HCT116 (cell line): ENCODE results near the gene OR10H4. TPM values are rescaled to one million over a fixed set of nuclear protein-coding genes. Genes with fewer than 3 reads are reported as not detected.

Source experiments
- ATAC-seq: fragments of 200-7000 bp; cut with Tn5 transposase; 2 replicates; pipeline ENCODE4 v1.9.1; 2020; ENCODE audit warnings: mild to moderate bottlenecking, moderate library complexity
- BruUV-seq: library from RNA; stranded (reverse); fragments of 400-500 nt; replicated peaks from 2 replicates; lab custom pipeline; 2021; lab: Mats Ljungman, UMichigan
- CTCF ChIA-PET: fragments of 300-600 bp; sonication (Branson Sonifier 250); formaldehyde crosslinking; loops from one replicate; lab custom pipeline; 2021; ENCODE audit warnings: antibody characterized with exemption; lab: Charles Lee
- POLR2A ChIA-PET: fragments of 300-600, 350-600 bp; sonication (Branson Sonifier 250); formaldehyde crosslinking; loops from one replicate; lab custom pipeline; 2021; ENCODE audit warnings: antibody characterized with exemption; lab: Charles Lee
- RAD21 ChIA-PET, 2 experiments: fragments of 300-600 bp; sonication (Branson Sonifier 250); formaldehyde crosslinking; loops; one replicate each; lab custom pipeline; 2023; ENCODE audit warnings: low total read pairs in 2 of 2; ENCODE audit not compliant: uncharacterized antibody in 2 of 2, unreplicated experiment in 2 of 2, low non-redundant PET in 1 of 2; lab: Charles Lee
- DNase-seq: peaks from one replicate; pipeline ENCODE4 v3.0.0-alpha.2; 2010; ENCODE audit warnings: low read depth, low spot score
- H2AFZ ChIP-seq: fragments of 200-600 bp; shearing (Covaris generic), sonication (generic); 2 replicates; pipeline ENCODE4 v1.6.1; 2017; ENCODE audit warnings: low read depth, mixed run types, mixed read lengths, antibody characterized with exemption, low read length; ENCODE audit not compliant: poor library complexity, severe bottlenecking
- H3K27ac ChIP-seq: 2 replicates; pipeline ENCODE4 v1.5.1; 2012; ENCODE audit warnings: low read depth, low read length
- H3K27me3 ChIP-seq: fragments of 200-600 bp; sonication (generic); 2 replicates; pipeline ENCODE4 v1.6.1; 2016; ENCODE audit warnings: mixed run types, low read length, mixed read lengths; ENCODE audit not compliant: insufficient read depth
- H3K36me3 ChIP-seq, 2 experiments: fragments of 200-500 bp in 1 of 2; fragments of 200-600 bp in 1 of 2; sonication (Bioruptor generic) in 1 of 2; sonication (generic) in 1 of 2; 2 replicates each; pipeline versions ENCODE4 v1.5.1 to v1.6.1; 2014 to 2016; ENCODE audit warnings: low read length in 2 of 2, inconsistent platforms in 1 of 2, mixed read lengths in 1 of 2, mixed run types in 1 of 2; ENCODE audit not compliant: insufficient read depth in 2 of 2, control insufficient read depth in 1 of 2
- H3K4me1 ChIP-seq, 2 experiments: fragments of 200-600 bp in 1 of 2; sonication (generic) in 1 of 2; 2 replicates each; pipeline versions ENCODE4 v1.5.1 to v1.6.1; 2012 to 2017; ENCODE audit warnings: low read length in 2 of 2, inconsistent platforms in 1 of 2, mild to moderate bottlenecking in 1 of 2, mixed read lengths in 1 of 2, mixed run types in 1 of 2, moderate library complexity in 1 of 2; ENCODE audit not compliant: insufficient read depth in 2 of 2, control insufficient read depth in 1 of 2
- H3K4me2 ChIP-seq: fragments of 200-600 bp; sonication (generic); 2 replicates; pipeline ENCODE4 v1.6.1; 2017; ENCODE audit warnings: mixed run types, low read length, mixed read lengths
- H3K4me3 ChIP-seq, 2 experiments: fragments of 200-600 bp in 1 of 2; sonication (generic) in 1 of 2; replicated peaks in 1 of 2; 2 replicates each; pipeline ENCODE4 v1.5.1; 2011 to 2016; ENCODE audit warnings: low read length in 2 of 2, control low read depth in 1 of 2, low read depth in 1 of 2, mild to moderate bottlenecking in 1 of 2, mixed read lengths in 1 of 2, mixed run types in 1 of 2
- H3K79me2 ChIP-seq: fragments of 200-600 bp; sonication (generic); 2 replicates; pipeline ENCODE4 v1.6.1; 2017; ENCODE audit warnings: mild to moderate bottlenecking, mixed run types, low read length, moderate library complexity, mixed read lengths; ENCODE audit not compliant: insufficient read depth
- H3K9ac ChIP-seq: fragments of 200-600 bp; sonication (generic); 2 replicates; pipeline ENCODE4 v1.6.1; 2016; ENCODE audit warnings: low read length, mixed read lengths
- H3K9me2 ChIP-seq: fragments of 200-600 bp; sonication (generic), shearing (Covaris generic); 2 replicates; pipeline ENCODE4 v1.6.1; 2017; ENCODE audit warnings: mixed run types, mild to moderate bottlenecking, moderate library complexity; ENCODE audit not compliant: insufficient read depth
- H3K9me3 ChIP-seq, 2 experiments: fragments of 200-500 bp in 1 of 2; fragments of 200-600 bp in 1 of 2; sonication (Bioruptor generic) in 1 of 2; sonication (generic) in 1 of 2; 2 replicates each; pipeline ENCODE4 v1.6.1; 2014 to 2017; ENCODE audit warnings: low read length in 2 of 2, mixed read lengths in 2 of 2, inconsistent platforms in 1 of 2, low read depth in 1 of 2, mild to moderate bottlenecking in 1 of 2, mixed run types in 1 of 2, moderate library complexity in 1 of 2; ENCODE audit not compliant: control insufficient read depth in 1 of 2, insufficient read depth in 1 of 2
- H4K20me1 ChIP-seq: fragments of 200-600 bp; sonication (generic), shearing (Covaris generic); 2 replicates; pipeline ENCODE4 v1.6.1; 2017; ENCODE audit warnings: mixed run types, mild to moderate bottlenecking, moderate library complexity; ENCODE audit not compliant: insufficient read depth
- ATF3 ChIP-seq: IDR thresholded peaks from 2 replicates; pipeline ENCODE4 v1.6.1; 2012
- CBX3 ChIP-seq: IDR thresholded peaks from 2 replicates; pipeline ENCODE4 v1.6.1; 2012; ENCODE audit warnings: low read depth
- CEBPB ChIP-seq: IDR thresholded peaks from 2 replicates; pipeline ENCODE4 v1.6.1; 2012; ENCODE audit warnings: low read depth
- EGR1 ChIP-seq: IDR thresholded peaks from 2 replicates; pipeline ENCODE4 v1.6.1; 2012; ENCODE audit warnings: low read depth
- ELF1 ChIP-seq: IDR thresholded peaks from 2 replicates; pipeline ENCODE4 v1.6.1; 2012; ENCODE audit warnings: low read depth, borderline replicate concordance
- EZH2 ChIP-seq: fragments of 200-600 bp; sonication (generic); IDR thresholded peaks from 2 replicates; pipeline ENCODE4 v1.6.1; 2017; ENCODE audit warnings: antibody characterized with exemption, mixed run types
- FOSL1 ChIP-seq: IDR thresholded peaks from 2 replicates; pipeline ENCODE4 v1.6.1; 2012; ENCODE audit warnings: low read depth
- POLR2AphosphoS5 ChIP-seq: IDR thresholded peaks from 2 replicates; pipeline ENCODE4 v1.6.1; 2011; ENCODE audit warnings: mild to moderate bottlenecking, low read depth, low read length, moderate library complexity
- RAD21 ChIP-seq: IDR thresholded peaks from 2 replicates; pipeline ENCODE4 v1.6.1; 2012; ENCODE audit warnings: low read depth, mild to moderate bottlenecking
- REST ChIP-seq: IDR thresholded peaks from 2 replicates; pipeline ENCODE4 v1.6.1; 2012; ENCODE audit warnings: low read depth
- SP1 ChIP-seq: IDR thresholded peaks from 2 replicates; pipeline ENCODE4 v1.6.1; 2012; ENCODE audit warnings: low read depth
- SRF ChIP-seq: IDR thresholded peaks from 2 replicates; pipeline ENCODE4 v1.6.1; 2012; ENCODE audit warnings: low read depth
- TCF7L2 ChIP-seq: IDR thresholded peaks from 2 replicates; pipeline ENCODE4 v1.7.0; 2011; ENCODE audit warnings: borderline replicate concordance, inconsistent platforms; ENCODE audit not compliant: insufficient read depth, insufficient read length; ENCODE audit errors: extremely low read depth
- YY1 ChIP-seq: IDR thresholded peaks from 2 replicates; pipeline ENCODE4 v1.6.1; 2011; ENCODE audit warnings: low read length, low read depth, moderate library complexity, mild to moderate bottlenecking; ENCODE audit not compliant: insufficient replicate concordance; ENCODE audit errors: extremely low read depth
- ZFX ChIP-seq: fragments of 450-650 bp; IDR thresholded peaks from 2 replicates; pipeline ENCODE4 v1.6.1; 2017
- intact Hi-C: fragments of 100-400 bp; cut with micrococcal nuclease; formaldehyde crosslinking; loops from 2 replicates; pipeline ENCODE4 v1.10.0; 2022
- total RNA-seq: library from RNA; stranded (reverse); gene quantifications from one replicate; pipeline ENCODE4 v1.2.1, GENCODE V29; 2021; ENCODE audit not compliant: unreplicated experiment
- TF ChIP-seq, protein P1 (sequence below): IDR thresholded peaks from 2 replicates; pipeline ENCODE4 v1.6.1; 2012
- TF ChIP-seq, protein P2 (sequence below): IDR thresholded peaks from 2 replicates; pipeline ENCODE4 v1.6.1; 2011; ENCODE audit warnings: mild to moderate bottlenecking, low read length, moderate library complexity; ENCODE audit not compliant: insufficient replicate concordance; ENCODE audit errors: extremely low read depth

OR10H4 gene
- total RNA-seq, 1 experiment from 2014 or later, result not detected

GRCh38 chr19:15977690-15978089, 28.9 kb downstream of the OR10H4 start:
- ATAC-seq, result no peak
- Histone ChIP-seq H3K9me3 (no peaks in the 10 kb centered on the region), H3K4me1 (peaks cover 7 to 15% of the 10 kb centered on the region in 2 experiments; a peak in 2 of 4 replicates), H2AFZ (no peak overlapping the region), H3K9ac (no peak overlapping the region), H3K79me2 (no peaks in the 10 kb centered on the region), H3K27me3 (peaks cover 11% of the 10 kb centered on the region), H4K20me1 (no peaks in the 10 kb centered on the region), H3K36me3 (no peaks in the 10 kb centered on the region), H3K27ac (no peak overlapping the region), H3K4me2 (no peak overlapping the region), H3K4me3 (no peak overlapping the region), H3K9me2 (no peaks in the 10 kb centered on the region)
- ChIA-PET RAD21 (no interaction called here), POLR2A (no interaction called here), CTCF (no interaction called here)
- intact Hi-C loops, result no loop called here
- DNase-seq, result no peak
- BruUV-seq, result no TSS peak
- TF ChIP-seq EGR1 (no peak), CEBPB (no peak), ATF3 (no peak), YY1 (no peak), ELF1 (no peak), SRF (no peak), RAD21 (no peak), REST (no peak), CBX3 (no peak), POLR2AphosphoS5 (no peak), TCF7L2 (no peak), ZFX (no peak), SP1 (no peak), FOSL1 (no peak), EZH2 (no peak)
- TF ChIP-seq, protein P1, sequence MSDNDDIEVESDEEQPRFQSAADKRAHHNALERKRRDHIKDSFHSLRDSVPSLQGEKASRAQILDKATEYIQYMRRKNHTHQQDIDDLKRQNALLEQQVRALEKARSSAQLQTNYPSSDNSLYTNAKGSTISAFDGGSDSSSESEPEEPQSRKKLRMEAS, result no peak
- TF ChIP-seq, protein P2, sequence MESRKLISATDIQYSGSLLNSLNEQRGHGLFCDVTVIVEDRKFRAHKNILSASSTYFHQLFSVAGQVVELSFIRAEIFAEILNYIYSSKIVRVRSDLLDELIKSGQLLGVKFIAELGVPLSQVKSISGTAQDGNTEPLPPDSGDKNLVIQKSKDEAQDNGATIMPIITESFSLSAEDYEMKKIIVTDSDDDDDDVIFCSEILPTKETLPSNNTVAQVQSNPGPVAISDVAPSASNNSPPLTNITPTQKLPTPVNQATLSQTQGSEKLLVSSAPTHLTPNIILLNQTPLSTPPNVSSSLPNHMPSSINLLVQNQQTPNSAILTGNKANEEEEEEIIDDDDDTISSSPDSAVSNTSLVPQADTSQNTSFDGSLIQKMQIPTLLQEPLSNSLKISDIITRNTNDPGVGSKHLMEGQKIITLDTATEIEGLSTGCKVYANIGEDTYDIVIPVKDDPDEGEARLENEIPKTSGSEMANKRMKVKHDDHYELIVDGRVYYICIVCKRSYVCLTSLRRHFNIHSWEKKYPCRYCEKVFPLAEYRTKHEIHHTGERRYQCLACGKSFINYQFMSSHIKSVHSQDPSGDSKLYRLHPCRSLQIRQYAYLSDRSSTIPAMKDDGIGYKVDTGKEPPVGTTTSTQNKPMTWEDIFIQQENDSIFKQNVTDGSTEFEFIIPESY, result no peak
